HepG2 (cell line): Measurements from ENCODE around the gene SYNGR2. TPM values are rescaled to one million over a fixed set of nuclear protein-coding genes. Genes with fewer than 3 reads are reported as not detected.

Experiments
- NR2F2 ChIP-seq: IDR thresholded peaks from 2 replicates; pipeline ENCODE4 v1.6.1; 2012; ENCODE audit warnings: low read depth, inconsistent platforms, borderline replicate concordance
- ZNF205 ChIP-seq: IDR thresholded peaks from 2 replicates; pipeline ENCODE4 v1.6.1; 2018; ENCODE audit warnings: missing biosample characterization, missing genetic modification reagents
- ZNF614 ChIP-seq: IDR thresholded peaks from 2 replicates; pipeline ENCODE4 v1.6.1; 2018; ENCODE audit warnings: missing biosample characterization, missing genetic modification reagents, inconsistent platforms, borderline replicate concordance
- ZNF629 ChIP-seq: sonication (generic); formaldehyde crosslinking; conservative IDR thresholded peaks from 2 replicates; pipeline ENCODE4 v1.5.0; 2020; ENCODE audit warnings: missing genetic modification reagents
- polyA plus RNA-seq, 8 experiments: library from polyadenylated mRNA; depleted of rRNA in 3 of 8; stranded (reverse) in 7 of 8; unstranded in 1 of 8; fragments of >200 nt; fragmentation: Illumina TruSeq in 4 of 8; extraction: Trizol in 4 of 8; gene quantifications; 2 replicates each; pipeline versions ENCODE4 v1.2.1 to v1.2.3, GENCODE V29; 2011 to 2016; ENCODE audit warnings: low read depth in 4 of 8, missing spikeins in 1 of 8, mixed read lengths in 1 of 8; ENCODE audit not compliant: insufficient read depth in 1 of 8
- total RNA-seq, 5 experiments: library from RNA; depleted of rRNA; stranded (reverse); fragments of >200 nt; fragmentation: Illumina TruSeq; extraction: Trizol; gene quantifications; 2 replicates each; pipeline ENCODE4 v1.2.3, GENCODE V29; 2016; ENCODE audit warnings: low read depth in 1 of 5
- TF ChIP-seq, protein P1 (sequence below): sonication (generic); formaldehyde crosslinking; IDR thresholded peaks from 2 replicates; pipeline ENCODE4 v1.4.0; 2020; ENCODE audit warnings: missing genetic modification reagents, borderline replicate concordance
- TF ChIP-seq, protein P2 (sequence below): sonication (generic); formaldehyde crosslinking; IDR thresholded peaks from 2 replicates; pipeline ENCODE4 v1.4.0; 2020; ENCODE audit warnings: missing genetic modification reagents

The SYNGR2 gene
- total and polyA plus RNA-seq, 2 of the 13 experiments (the other 11 are each of a cell fraction or from before 2014, with no cell fraction given): 46.7 to 170 TPM

DNA sequence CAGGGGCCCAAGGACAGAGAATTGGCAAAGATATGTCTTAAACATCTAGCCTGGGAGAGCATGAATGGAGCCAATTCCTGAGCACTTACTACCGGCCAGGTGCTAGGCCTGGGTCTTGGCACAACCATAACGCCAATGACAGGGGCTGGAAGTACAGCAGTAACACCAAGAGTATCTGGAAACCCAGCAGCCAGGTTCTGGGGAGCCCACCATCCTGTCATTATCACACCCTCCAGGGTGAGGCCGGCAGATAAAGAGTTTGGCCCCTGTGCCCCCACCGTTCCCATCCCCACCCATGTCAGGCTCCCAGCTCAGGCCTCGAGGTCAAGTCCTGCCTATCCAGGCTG lies 38.3 kb upstream of the SYNGR2 start (continued):
- no peak for TF ChIP-seq ZNF614 (CRISPR knock-in tag)
- no peak; the same call in 1 of the 2 replicates for TF ChIP-seq NR2F2
- TF ChIP-seq, protein P1, sequence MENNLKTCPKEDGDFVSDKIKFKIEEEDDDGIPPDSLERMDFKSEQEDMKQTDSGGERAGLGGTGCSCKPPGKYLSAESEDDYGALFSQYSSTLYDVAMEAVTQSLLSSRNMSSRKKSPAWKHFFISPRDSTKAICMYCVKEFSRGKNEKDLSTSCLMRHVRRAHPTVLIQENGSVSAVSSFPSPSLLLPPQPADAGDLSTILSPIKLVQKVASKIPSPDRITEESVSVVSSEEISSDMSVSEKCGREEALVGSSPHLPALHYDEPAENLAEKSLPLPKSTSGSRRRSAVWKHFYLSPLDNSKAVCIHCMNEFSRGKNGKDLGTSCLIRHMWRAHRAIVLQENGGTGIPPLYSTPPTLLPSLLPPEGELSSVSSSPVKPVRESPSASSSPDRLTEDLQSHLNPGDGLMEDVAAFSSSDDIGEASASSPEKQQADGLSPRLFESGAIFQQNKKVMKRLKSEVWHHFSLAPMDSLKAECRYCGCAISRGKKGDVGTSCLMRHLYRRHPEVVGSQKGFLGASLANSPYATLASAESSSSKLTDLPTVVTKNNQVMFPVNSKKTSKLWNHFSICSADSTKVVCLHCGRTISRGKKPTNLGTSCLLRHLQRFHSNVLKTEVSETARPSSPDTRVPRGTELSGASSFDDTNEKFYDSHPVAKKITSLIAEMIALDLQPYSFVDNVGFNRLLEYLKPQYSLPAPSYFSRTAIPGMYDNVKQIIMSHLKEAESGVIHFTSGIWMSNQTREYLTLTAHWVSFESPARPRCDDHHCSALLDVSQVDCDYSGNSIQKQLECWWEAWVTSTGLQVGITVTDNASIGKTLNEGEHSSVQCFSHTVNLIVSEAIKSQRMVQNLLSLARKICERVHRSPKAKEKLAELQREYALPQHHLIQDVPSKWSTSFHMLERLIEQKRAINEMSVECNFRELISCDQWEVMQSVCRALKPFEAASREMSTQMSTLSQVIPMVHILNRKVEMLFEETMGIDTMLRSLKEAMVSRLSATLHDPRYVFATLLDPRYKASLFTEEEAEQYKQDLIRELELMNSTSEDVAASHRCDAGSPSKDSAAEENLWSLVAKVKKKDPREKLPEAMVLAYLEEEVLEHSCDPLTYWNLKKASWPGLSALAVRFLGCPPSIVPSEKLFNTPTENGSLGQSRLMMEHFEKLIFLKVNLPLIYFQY (CRISPR knock-in tag): 0 out of 2 replicates have a peak, but pooled peaks have one; percentile 5
- peak; percentile 61; the same call in 1 of the 2 replicates for TF ChIP-seq ZNF205 (CRISPR knock-in tag)
- TF ChIP-seq, protein P2, sequence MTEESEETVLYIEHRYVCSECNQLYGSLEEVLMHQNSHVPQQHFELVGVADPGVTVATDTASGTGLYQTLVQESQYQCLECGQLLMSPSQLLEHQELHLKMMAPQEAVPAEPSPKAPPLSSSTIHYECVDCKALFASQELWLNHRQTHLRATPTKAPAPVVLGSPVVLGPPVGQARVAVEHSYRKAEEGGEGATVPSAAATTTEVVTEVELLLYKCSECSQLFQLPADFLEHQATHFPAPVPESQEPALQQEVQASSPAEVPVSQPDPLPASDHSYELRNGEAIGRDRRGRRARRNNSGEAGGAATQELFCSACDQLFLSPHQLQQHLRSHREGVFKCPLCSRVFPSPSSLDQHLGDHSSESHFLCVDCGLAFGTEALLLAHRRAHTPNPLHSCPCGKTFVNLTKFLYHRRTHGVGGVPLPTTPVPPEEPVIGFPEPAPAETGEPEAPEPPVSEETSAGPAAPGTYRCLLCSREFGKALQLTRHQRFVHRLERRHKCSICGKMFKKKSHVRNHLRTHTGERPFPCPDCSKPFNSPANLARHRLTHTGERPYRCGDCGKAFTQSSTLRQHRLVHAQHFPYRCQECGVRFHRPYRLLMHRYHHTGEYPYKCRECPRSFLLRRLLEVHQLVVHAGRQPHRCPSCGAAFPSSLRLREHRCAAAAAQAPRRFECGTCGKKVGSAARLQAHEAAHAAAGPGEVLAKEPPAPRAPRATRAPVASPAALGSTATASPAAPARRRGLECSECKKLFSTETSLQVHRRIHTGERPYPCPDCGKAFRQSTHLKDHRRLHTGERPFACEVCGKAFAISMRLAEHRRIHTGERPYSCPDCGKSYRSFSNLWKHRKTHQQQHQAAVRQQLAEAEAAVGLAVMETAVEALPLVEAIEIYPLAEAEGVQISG (CRISPR knock-in tag): 0 out of 2 replicates have a peak, but pooled peaks have one; percentile 12
- TF ChIP-seq ZNF629: no peak
